Trophoblast cell (in vitro differentiated cells and primary cell): ENCODE measurements around the gene TRPV6.

Experiments
- DNase-seq, 2 donors: peaks; one replicate each; pipeline ENCODE4 v3.0.0-alpha.2; 2016
- H2AFZ ChIP-seq: 2 replicates; pipeline ENCODE4 v1.6.1; 2013; ENCODE audit warnings: low read length, moderate library complexity, mild to moderate bottlenecking; ENCODE audit not compliant: insufficient read depth, poor library complexity
- H2AK5ac ChIP-seq: 2 replicates; pipeline ENCODE4 v1.6.1; 2013; ENCODE audit warnings: mild to moderate bottlenecking, low read length
- H2BK120ac ChIP-seq: 2 replicates; pipeline ENCODE4 v1.6.1; 2013; ENCODE audit warnings: low read length, mild to moderate bottlenecking, moderate library complexity; ENCODE audit not compliant: insufficient read depth, poor library complexity
- H2BK12ac ChIP-seq: 2 replicates; pipeline ENCODE4 v1.6.1; 2013; ENCODE audit warnings: mild to moderate bottlenecking, low read length, moderate library complexity
- H2BK5ac ChIP-seq: 2 replicates; pipeline ENCODE4 v1.6.1; 2013; ENCODE audit warnings: low read length, low read depth, moderate library complexity, mild to moderate bottlenecking; ENCODE audit not compliant: poor library complexity
- H3K14ac ChIP-seq: 2 replicates; pipeline ENCODE4 v1.6.1; 2013; ENCODE audit warnings: mild to moderate bottlenecking, low read length
- H3K18ac ChIP-seq: 2 replicates; pipeline ENCODE4 v1.6.1; 2013; ENCODE audit warnings: mild to moderate bottlenecking, low read length
- H3K23ac ChIP-seq: 2 replicates; pipeline ENCODE4 v1.6.1; 2013; ENCODE audit warnings: low read length
- H3K27ac ChIP-seq: 2 replicates; pipeline ENCODE4 v1.5.1; 2013; ENCODE audit warnings: low read depth, mild to moderate bottlenecking, inconsistent platforms, low read length, moderate library complexity
- H3K27me3 ChIP-seq: 2 replicates; pipeline ENCODE4 v1.6.1; 2013; ENCODE audit warnings: inconsistent platforms, mild to moderate bottlenecking, low read length, moderate library complexity; ENCODE audit not compliant: insufficient read depth
- H3K36me3 ChIP-seq, 2 experiments: 1 replicate in 1 of 2; 2 replicates in 1 of 2; pipeline ENCODE4 v1.6.1; 2013; ENCODE audit warnings: low read length in 2 of 2, mild to moderate bottlenecking in 2 of 2, moderate library complexity in 1 of 2; ENCODE audit not compliant: insufficient read depth in 2 of 2, control insufficient read depth in 1 of 2
- H3K4ac ChIP-seq: 2 replicates; pipeline ENCODE4 v1.6.1; 2013; ENCODE audit warnings: low read depth, mild to moderate bottlenecking, low read length, moderate library complexity
- H3K4me1 ChIP-seq, 2 experiments: 1 replicate in 1 of 2; 2 replicates in 1 of 2; pipeline ENCODE4 v1.6.1; 2013; ENCODE audit warnings: low read length in 2 of 2, mild to moderate bottlenecking in 2 of 2, moderate library complexity in 1 of 2; ENCODE audit not compliant: insufficient read depth in 2 of 2, control insufficient read depth in 1 of 2
- H3K4me2 ChIP-seq: 2 replicates; pipeline ENCODE4 v1.6.1; 2013; ENCODE audit warnings: inconsistent platforms, mild to moderate bottlenecking, low read length, moderate library complexity
- H3K4me3 ChIP-seq: 2 replicates; pipeline ENCODE4 v1.5.1; 2013; ENCODE audit warnings: mild to moderate bottlenecking, low read depth, low read length, inconsistent platforms
- H3K79me1 ChIP-seq: one replicate; pipeline ENCODE4 v1.6.1; 2013; ENCODE audit warnings: low read length
- H3K79me2 ChIP-seq: 2 replicates; pipeline ENCODE4 v1.6.1; 2013; ENCODE audit warnings: low read length, mild to moderate bottlenecking; ENCODE audit not compliant: control insufficient read depth, insufficient read depth, poor library complexity
- H3K9ac ChIP-seq: 2 replicates; pipeline ENCODE4 v1.6.1; 2013; ENCODE audit warnings: mild to moderate bottlenecking, low read length
- H3K9me3 ChIP-seq: 2 replicates; pipeline ENCODE4 v1.6.1; 2013; ENCODE audit warnings: low read depth, mild to moderate bottlenecking, control low read depth, inconsistent platforms, low read length; ENCODE audit not compliant: insufficient read depth
- H4K12ac ChIP-seq: 2 replicates; pipeline ENCODE4 v1.6.1; 2013; ENCODE audit warnings: low read depth, mild to moderate bottlenecking, low read length, moderate library complexity
- H4K8ac ChIP-seq: 2 replicates; pipeline ENCODE4 v1.6.1; 2013; ENCODE audit warnings: low read depth, mild to moderate bottlenecking, low read length, moderate library complexity
- H4K91ac ChIP-seq: one replicate; pipeline ENCODE4 v1.6.1; 2013; ENCODE audit warnings: low read depth, mild to moderate bottlenecking, low read length, moderate library complexity
- WGBS: extraction: QIAGEN DNeasy Blood & Tissue Kit; methylation state at CpG from one replicate; pipeline ENCODE4 v1.1.7; 2013; ENCODE audit warnings: missing lambda C conversion rate; ENCODE audit not compliant: insufficient read length, insufficient coverage; ENCODE audit errors: extremely low coverage; 5-methylcytosine and 5-hydroxymethylcytosine counted together

The TRPV6 gene

DNA sequence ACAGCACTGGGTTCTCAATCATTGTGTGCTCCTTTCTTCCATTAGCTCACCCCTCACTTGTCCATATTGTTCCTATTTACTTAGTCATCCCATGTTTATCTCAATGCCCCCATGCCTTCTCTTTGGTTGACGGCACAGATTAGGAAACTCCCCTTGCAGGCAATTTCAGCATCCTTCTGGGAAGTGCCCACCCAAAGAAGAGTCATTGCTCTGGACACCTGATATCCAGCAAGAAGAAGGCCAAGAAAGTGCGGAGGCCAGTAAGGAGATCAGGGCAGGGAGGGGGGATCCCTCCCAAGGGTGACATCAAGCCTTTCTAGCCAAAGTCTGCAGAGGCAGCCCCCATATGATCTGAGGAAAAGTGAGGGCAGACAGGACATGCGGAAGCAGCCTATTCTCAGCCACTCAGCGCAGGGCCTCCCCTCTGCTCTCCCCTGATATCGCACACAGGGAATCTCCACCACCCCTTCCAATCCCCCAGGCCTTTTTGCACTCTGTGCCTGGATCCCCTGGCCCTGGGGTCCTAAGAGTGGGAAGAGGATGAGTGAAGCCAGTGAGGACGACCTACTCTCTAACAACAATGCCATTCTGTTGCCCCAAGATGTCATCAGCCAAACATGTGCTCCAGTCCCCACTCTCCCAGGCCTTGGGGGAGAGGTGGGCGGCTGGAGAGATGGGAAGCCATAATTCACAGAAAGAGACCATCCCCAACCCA is 1.8 kb downstream of the TRPV6 start:
- Histone ChIP-seq H3K4ac (no peak overlapping the region), H4K91ac (no peak overlapping the region), H2AFZ (no peak overlapping the region), H3K14ac (no peak overlapping the region), H3K79me2 (no peaks in the 10 kb centered on the region), H3K27me3 (no peaks in the 10 kb centered on the region), H3K4me1 (peaks cover 24 to 25% of the 10 kb centered on the region in 2 experiments), H2BK120ac (peak overlapping the region; percentile 2), H2BK12ac (no peak overlapping the region), H2BK5ac (no peak overlapping the region), H2AK5ac (no peak overlapping the region), H3K18ac (peak overlapping the region; percentile 7), H3K27ac (no peak overlapping the region), H3K9ac (no peak overlapping the region), H4K8ac (no peak overlapping the region), H3K4me2 (no peak overlapping the region), H3K79me1 (peaks cover 2% of the 10 kb centered on the region), H3K36me3 (no peaks in the 10 kb centered on the region), H3K4me3 (no peak overlapping the region), H4K12ac (no peak overlapping the region), H3K9me3 (peaks cover 2% of the 10 kb centered on the region), H3K23ac (no peak overlapping the region)
- no CpG with 5 or more reads among the region's 7 CpGs for WGBS
- DNase-seq: peak; percentile 59 to 64

DNA sequence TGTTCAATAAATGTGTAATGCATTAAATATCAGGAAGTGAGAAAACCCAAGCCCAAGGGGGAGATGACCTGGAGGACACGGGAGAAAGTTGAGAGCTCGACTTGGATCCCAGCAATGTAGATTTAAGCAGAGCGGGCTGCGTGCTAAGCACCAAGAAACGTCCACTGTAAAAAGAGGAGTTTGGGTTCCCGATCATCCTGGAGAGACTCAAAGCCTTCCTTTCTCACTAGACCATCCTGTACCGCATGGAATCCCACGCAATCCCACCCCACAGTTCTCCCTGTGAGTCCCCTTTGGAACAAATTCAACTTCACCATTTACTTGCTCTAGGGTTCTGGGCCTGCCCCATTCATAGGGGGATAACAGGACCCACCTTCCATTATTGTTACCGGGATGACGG is 2.4 kb downstream of the TRPV6 start:
- Histone ChIP-seq H4K12ac (no peak overlapping the region), H3K4me3 (no peak overlapping the region), H3K18ac (no peak overlapping the region)

DNA sequence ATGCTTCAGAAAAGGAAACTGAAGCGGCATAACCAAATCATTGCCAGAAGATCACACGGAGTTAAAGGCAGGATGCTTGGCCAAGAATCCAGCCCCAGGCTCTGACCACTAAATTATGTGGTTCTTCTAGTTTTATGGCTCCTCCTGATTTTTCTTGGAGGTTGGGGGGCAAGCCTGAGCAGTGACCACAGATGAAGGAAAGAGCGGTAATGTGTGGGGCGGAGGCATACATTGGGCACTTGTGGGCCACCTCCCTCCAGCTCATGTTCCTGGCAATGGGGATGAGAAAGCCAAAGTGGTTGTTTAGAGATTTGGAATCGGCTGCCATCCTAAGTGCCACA is 3.2 kb downstream of the TRPV6 start:
- Histone ChIP-seq H3K4me2 (no peak overlapping the region), H2BK5ac (no peak overlapping the region), H2BK12ac (no peak overlapping the region), H4K12ac (no peak overlapping the region), H3K14ac (no peak overlapping the region), H2BK120ac (no peak overlapping the region), H3K79me2 (no peaks in the 10 kb centered on the region), H3K36me3 (no peaks in the 10 kb centered on the region), H3K4me3 (no peak overlapping the region), H3K4me1 (peaks cover 22% of the 10 kb centered on the region in 2 experiments), H3K27ac (no peak overlapping the region), H3K27me3 (no peaks in the 10 kb centered on the region), H4K8ac (no peak overlapping the region), H2AK5ac (no peak overlapping the region), H3K79me1 (peaks cover 2% of the 10 kb centered on the region), H3K9ac (no peak overlapping the region), H3K9me3 (no peaks in the 10 kb centered on the region), H3K23ac (no peak overlapping the region), H2AFZ (no peak overlapping the region), H4K91ac (no peak overlapping the region), H3K18ac (no peak overlapping the region), H3K4ac (no peak overlapping the region)
- peak; percentile 36 to 48 for DNase-seq
- no CpG with 5 or more reads among the region's 5 CpGs for WGBS

More for the DNA sequence above, 2.4 kb downstream of the TRPV6 start:
- no peak overlapping the region for H3K4me2 ChIP-seq
- no peak overlapping the region for H2BK5ac ChIP-seq
- no peak overlapping the region for H3K27ac ChIP-seq
- no peaks in the 10 kb centered on the region for H3K27me3 ChIP-seq
- H4K8ac ChIP-seq: no peak overlapping the region
- H3K79me2 ChIP-seq: no peaks in the 10 kb centered on the region
- no peak overlapping the region for H2AFZ ChIP-seq
- DNase-seq: no peak
- peaks cover 2% of the 10 kb centered on the region for H3K79me1 ChIP-seq
- no peak overlapping the region for H2AK5ac ChIP-seq
- no peak overlapping the region for H3K14ac ChIP-seq
- no peak overlapping the region for H3K23ac ChIP-seq
- no peak overlapping the region for H2BK12ac ChIP-seq
- no peaks in the 10 kb centered on the region for H3K36me3 ChIP-seq
- no peak overlapping the region for H4K91ac ChIP-seq
- H3K4ac ChIP-seq: no peak overlapping the region
- no CpG with 5 or more reads among the region's 10 CpGs for WGBS
- peaks cover 2% of the 10 kb centered on the region for H3K9me3 ChIP-seq
- H2BK120ac ChIP-seq: no peak overlapping the region
- H3K9ac ChIP-seq: no peak overlapping the region
- H3K4me1 ChIP-seq: peaks cover 22% of the 10 kb centered on the region in 2 experiments

DNA sequence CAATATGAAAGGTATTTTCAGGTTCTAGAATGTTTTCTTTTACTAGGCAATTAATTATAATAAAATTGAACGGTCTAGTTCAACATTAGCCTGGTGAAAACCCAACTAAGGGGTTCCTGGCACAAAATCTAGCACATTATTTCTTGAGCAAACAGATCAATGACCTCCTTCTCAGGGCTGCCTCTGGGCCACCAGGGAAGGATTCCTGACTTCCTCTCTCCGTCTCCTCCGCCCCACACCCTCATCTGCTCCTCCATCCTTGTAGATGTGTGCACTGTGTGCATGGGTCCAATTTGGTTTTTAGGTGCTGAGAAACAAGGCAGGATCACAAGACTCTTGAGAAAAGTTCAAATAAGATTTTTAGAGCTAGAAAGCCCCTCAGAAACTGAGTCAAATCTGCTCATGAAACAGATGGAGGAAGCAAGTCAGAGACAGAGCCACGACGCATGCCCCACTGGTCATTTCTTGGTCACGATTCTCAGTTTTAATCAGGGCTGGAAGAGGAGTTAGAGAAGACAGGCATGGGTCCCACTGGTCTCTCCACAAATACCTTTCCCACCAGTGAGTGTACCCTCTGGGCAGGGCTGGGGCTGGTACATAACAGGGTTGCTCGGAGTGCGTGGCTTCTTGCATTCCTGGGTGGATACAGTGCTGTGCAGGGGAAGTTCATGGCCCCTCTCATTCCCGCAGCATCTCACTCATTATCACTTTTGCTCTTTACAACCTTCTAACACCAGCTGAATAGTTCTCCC is 3.8 kb downstream of the TRPV6 start:
- Histone ChIP-seq H2BK5ac (no peak overlapping the region), H3K23ac (no peak overlapping the region), H3K9ac (no peak overlapping the region), H3K18ac (no peak overlapping the region), H2AK5ac (no peak overlapping the region), H4K8ac (no peak overlapping the region), H4K91ac (no peak overlapping the region), H3K36me3 (no peaks in the 10 kb centered on the region), H4K12ac (no peak overlapping the region), H3K4ac (no peak overlapping the region), H3K4me1 (peaks cover 22% of the 10 kb centered on the region in 2 experiments), H2BK12ac (no peak overlapping the region), H2BK120ac (no peak overlapping the region), H3K79me1 (peaks cover 2% of the 10 kb centered on the region), H3K79me2 (no peaks in the 10 kb centered on the region), H3K14ac (no peak overlapping the region), H3K9me3 (no peaks in the 10 kb centered on the region), H2AFZ (no peak overlapping the region), H3K4me3 (no peak overlapping the region), H3K27ac (no peak overlapping the region), H3K27me3 (no peaks in the 10 kb centered on the region), H3K4me2 (no peak overlapping the region)
- WGBS: no CpG with 5 or more reads among the region's 9 CpGs
- peak in 1 of 2 donors; percentile 27 for DNase-seq
